ENCODE results near the gene PSME2. TPM values are rescaled to one million over a fixed set of nuclear protein-coding genes. Genes with fewer than 3 reads are reported as not detected.

PSME2 gene
- total and polyA plus RNA-seq, 2 of the 13 experiments (the other 11 are each of a cell fraction or from before 2014, with no cell fraction given): 332 to 716 TPM

- TF ChIP-seq STAG1 (CRISPR knock-in tag; IDR thresholded peaks at IDR 0.05) (peak; percentile 45), MAFF (IDR thresholded peaks at IDR 0.05; ENCODE audit: low read depth, low read length) (no peak), MTA1 (CRISPR knock-in tag; IDR thresholded peaks at IDR 0.05; ENCODE audit: borderline replicate concordance) (peak; percentile 92), ZNF354B (CRISPR knock-in tag; IDR thresholded peaks at IDR 0.05) (peak; percentile 98), PHF21A (CRISPR knock-in tag; IDR thresholded peaks at IDR 0.05) (no peak), ZNF530 (CRISPR knock-in tag; IDR thresholded peaks at IDR 0.05; ENCODE audit: low read depth) (no peak), ZNF567 (CRISPR knock-in tag; IDR thresholded peaks at IDR 0.05; ENCODE audit: borderline replicate concordance) (peak; percentile 85; the same call in 1 of the 2 replicates), FLYWCH1 (CRISPR knock-in tag; IDR thresholded peaks at IDR 0.05) (no peak; the same call in 1 of the 2 replicates), HNRNPH1 (optimal IDR thresholded peaks at IDR 0.05; ENCODE audit: low read depth, low read length) (peak; percentile 94), MTF1 (CRISPR knock-in tag; IDR thresholded peaks at IDR 0.05) (0 out of 2 replicates have a peak, but pooled peaks have one; percentile 71), ATF7 (IDR thresholded peaks at IDR 0.05) (no peak), ATF7 (CRISPR knock-in tag; IDR thresholded peaks at IDR 0.05) (peak; percentile 42), HBP1 (CRISPR knock-in tag; IDR thresholded peaks at IDR 0.05; ENCODE audit: low read depth) (peak; percentile 98), ZBTB2 (CRISPR knock-in tag; IDR thresholded peaks at IDR 0.05; ENCODE audit: low read depth) (no peak), ZNF230 (CRISPR knock-in tag; IDR thresholded peaks at IDR 0.05) (no peak; the same call in 1 of the 2 replicates), SMAD1 (CRISPR knock-in tag; IDR thresholded peaks at IDR 0.05; ENCODE audit: borderline replicate concordance, low read depth) (peak; percentile 99)
- TF ChIP-seq, protein P1, sequence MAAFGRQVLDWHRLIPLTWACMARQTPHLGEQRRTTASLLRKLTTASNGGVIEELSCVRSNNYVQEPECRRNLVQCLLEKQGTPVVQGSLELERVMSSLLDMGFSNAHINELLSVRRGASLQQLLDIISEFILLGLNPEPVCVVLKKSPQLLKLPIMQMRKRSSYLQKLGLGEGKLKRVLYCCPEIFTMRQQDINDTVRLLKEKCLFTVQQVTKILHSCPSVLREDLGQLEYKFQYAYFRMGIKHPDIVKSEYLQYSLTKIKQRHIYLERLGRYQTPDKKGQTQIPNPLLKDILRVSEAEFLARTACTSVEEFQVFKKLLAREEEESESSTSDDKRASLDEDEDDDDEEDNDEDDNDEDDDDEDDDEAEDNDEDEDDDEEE (CRISPR knock-in tag; IDR thresholded peaks at IDR 0.05): peak; percentile 87; the same call in 1 of the 2 replicates
- TF ChIP-seq, protein P2, sequence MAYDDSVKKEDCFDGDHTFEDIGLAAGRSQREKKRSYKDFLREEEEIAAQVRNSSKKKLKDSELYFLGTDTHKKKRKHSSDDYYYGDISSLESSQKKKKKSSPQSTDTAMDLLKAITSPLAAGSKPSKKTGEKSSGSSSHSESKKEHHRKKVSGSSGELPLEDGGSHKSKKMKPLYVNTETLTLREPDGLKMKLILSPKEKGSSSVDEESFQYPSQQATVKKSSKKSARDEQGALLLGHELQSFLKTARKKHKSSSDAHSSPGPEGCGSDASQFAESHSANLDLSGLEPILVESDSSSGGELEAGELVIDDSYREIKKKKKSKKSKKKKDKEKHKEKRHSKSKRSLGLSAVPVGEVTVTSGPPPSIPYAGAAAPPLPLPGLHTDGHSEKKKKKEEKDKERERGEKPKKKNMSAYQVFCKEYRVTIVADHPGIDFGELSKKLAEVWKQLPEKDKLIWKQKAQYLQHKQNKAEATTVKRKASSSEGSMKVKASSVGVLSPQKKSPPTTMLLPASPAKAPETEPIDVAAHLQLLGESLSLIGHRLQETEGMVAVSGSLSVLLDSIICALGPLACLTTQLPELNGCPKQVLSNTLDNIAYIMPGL (CRISPR knock-in tag; IDR thresholded peaks at IDR 0.05; ENCODE audit: borderline replicate concordance in 1 of 2, low read depth in 1 of 2): peak; percentile 95 to 97; a peak in 3 of 4 replicates
- TF ChIP-seq, protein P3, sequence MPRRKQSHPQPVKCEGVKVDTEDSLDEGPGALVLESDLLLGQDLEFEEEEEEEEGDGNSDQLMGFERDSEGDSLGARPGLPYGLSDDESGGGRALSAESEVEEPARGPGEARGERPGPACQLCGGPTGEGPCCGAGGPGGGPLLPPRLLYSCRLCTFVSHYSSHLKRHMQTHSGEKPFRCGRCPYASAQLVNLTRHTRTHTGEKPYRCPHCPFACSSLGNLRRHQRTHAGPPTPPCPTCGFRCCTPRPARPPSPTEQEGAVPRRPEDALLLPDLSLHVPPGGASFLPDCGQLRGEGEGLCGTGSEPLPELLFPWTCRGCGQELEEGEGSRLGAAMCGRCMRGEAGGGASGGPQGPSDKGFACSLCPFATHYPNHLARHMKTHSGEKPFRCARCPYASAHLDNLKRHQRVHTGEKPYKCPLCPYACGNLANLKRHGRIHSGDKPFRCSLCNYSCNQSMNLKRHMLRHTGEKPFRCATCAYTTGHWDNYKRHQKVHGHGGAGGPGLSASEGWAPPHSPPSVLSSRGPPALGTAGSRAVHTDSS (CRISPR knock-in tag; conservative IDR thresholded peaks at IDR 0.05): peak; percentile 98; the same call in 1 of the 2 replicates
Observed at GRCh38 chr14:24188251-24189058, 42.0 kb upstream of the PSME2 start, which contains the start of gene IPO4 (continued).
